Myocyte (in vitro differentiated cells): Measurements from ENCODE around the gene PCGF1. TPM values are rescaled to one million over a fixed set of nuclear protein-coding genes. Genes with fewer than 3 reads are reported as not detected.

Source experiments
- DNase-seq: peaks from one replicate; pipeline ENCODE4 v3.0.0-alpha.2; 2012; ENCODE audit warnings: low read depth
- polyA plus RNA-seq: library from polyadenylated mRNA; unstranded; fragments of >200 nt; gene quantifications from one replicate; pipeline ENCODE4 v1.2.1, GENCODE V29; 2012; ENCODE audit warnings: missing spikeins
- total RNA-seq: library from RNA; depleted of rRNA; stranded (reverse); fragments of >200 nt; gene quantifications from 2 replicates; pipeline ENCODE4 v1.2.3, GENCODE V29; 2014

Gene PCGF1
- 31.3 and 33.9 TPM in 2 replicates for total RNA-seq
- 34.1 TPM for polyA plus RNA-seq

- DNase-seq = peak; percentile 99
Measured at GRCh38 chr2:74507145-74507925, at the start of gene PCGF1. PCGF1 (minus strand) TSS chr2:74507695; CDS start chr2:74507668, 27 bp downstream.

DNA sequence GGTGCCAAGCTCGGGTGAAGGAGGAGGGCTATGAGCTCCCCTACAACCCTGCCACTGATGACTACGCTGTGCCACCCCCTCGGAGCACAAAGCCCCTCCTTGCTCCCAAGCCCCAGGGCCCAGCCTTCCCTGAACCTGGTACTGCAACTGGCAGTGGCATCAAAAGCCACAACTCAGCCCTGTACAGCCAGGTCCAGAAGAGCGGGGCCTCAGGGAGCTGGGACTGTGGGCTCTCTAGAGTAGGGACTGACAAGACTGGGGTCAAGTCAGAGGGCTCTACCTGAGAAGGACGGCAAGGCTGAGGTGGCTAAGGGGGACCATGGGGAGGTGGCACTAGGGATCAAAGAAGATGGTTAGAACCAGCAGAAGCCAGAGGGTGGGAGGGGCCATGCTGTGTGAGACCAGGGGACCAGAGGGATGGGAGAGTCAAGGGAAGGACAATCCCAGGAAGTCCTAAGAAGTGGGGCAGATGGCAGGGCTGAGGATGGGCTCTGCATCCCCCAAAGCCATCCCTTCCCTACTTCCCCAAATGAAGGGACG, 49.4 kb upstream of the PCGF1 start:
- no peak for DNase-seq

GRCh38 chr2:74556159-74556558, 48.7 kb upstream of the PCGF1 start:
- no peak for DNase-seq

GRCh38 chr2:74555610-74556103, 48.2 kb upstream of the PCGF1 start:
- DNase-seq = no peak

- peak; percentile 49 for DNase-seq
Measured at GRCh38 chr2:74554820-74555531, 47.5 kb upstream of the PCGF1 start.

DNA sequence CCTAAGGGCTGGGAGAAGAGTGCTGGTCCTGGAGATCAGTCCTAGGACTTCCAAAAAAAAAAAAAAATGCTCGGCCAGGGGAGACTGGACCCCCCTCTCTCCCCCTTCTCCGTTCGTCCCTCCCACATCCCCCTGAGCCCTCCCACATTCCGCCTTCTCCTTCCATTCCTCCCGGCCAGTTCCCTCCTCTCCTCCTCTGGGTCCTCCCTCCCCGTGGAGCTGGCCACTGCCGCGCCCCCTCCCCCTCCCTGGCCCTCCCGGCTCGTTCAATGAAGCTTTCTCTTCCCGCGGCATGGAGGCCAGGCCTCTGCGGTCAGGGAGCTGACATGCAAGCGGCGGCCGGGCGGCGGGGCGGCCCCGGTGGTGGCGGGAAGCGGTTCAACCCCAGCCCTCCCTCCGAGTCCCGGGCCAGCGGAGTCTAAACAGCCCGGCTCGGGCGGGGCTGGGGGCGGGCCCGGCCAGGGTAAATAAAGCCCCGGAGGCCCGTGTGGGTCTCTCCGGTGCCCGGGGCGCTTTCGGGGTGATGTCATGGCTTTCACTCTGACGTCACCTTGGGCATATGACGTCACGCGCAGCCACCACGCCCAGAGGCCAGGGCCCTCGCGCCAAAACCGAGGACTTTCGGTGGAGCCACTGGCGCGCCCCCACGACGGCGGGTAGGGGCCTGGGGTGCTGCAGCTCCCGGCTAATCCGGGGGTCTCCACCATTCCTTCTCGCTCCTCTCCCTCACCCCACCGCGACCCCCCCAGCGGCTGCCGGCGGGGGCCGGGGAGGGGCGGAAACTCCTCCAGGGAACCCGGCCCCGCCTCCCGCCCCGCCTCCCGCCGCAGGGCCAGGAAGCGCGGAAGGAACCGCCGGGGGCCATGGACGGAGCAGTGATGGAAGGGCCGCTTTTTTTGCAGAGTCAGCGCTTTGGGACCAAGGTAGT, 46.7 kb upstream of the PCGF1 start, which contains the start of the genes DOK1 and LOXL3:
Gene DOK1 (plus strand): TSS at position 829 of the 928 bp plus-strand sequence. CDS start 35 bp downstream, at position 864.
Gene LOXL3 (minus strand): TSS at position 51 of the 928 bp plus-strand sequence. CDS start 1,308 bp downstream, outside the sequence.
- peak; percentile 88 for DNase-seq

DNA sequence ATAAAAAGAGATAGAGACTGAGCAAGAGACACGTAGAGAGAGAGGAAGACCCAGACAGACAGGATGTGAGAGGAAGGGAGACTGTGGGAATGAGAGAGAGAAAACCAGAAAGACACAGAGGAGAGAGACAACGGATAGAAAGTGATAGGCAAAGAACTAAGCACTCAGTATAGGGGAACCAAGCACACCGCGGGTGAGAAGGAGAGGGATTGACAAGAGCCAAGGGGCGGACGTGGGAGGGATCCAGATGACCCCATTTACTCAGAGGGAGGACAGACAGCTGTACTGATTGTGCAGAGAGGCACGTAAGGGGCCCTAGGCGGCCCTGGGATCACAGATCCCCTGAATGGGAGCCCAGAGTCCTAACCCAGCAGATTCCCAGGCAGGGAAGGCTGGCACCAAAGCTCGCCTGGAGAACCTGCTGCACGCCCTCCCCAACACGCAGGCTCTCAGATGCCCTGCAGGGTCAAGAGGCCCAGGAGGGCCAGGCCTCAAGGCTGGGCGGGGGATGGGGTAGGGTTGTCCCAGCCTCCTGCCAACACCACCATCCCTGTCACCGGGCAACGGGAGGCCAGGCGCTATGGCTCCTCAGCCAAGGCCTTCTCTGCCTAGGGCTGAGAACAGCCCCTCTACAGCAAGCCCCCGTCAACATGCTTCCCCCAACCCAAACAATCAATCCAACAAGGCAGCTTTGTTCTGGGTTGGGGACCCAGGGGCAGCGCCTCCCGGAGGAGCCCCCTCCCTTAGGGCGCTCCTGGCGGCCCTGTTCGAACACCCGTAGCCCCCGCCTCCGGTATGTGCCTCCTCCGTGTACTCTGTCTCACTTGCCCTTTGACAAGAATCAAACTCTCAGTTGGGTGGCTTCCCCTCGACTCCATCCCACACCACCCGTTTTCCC, 45.7 kb upstream of the PCGF1 start:
- peak; percentile 20 for DNase-seq

DNA sequence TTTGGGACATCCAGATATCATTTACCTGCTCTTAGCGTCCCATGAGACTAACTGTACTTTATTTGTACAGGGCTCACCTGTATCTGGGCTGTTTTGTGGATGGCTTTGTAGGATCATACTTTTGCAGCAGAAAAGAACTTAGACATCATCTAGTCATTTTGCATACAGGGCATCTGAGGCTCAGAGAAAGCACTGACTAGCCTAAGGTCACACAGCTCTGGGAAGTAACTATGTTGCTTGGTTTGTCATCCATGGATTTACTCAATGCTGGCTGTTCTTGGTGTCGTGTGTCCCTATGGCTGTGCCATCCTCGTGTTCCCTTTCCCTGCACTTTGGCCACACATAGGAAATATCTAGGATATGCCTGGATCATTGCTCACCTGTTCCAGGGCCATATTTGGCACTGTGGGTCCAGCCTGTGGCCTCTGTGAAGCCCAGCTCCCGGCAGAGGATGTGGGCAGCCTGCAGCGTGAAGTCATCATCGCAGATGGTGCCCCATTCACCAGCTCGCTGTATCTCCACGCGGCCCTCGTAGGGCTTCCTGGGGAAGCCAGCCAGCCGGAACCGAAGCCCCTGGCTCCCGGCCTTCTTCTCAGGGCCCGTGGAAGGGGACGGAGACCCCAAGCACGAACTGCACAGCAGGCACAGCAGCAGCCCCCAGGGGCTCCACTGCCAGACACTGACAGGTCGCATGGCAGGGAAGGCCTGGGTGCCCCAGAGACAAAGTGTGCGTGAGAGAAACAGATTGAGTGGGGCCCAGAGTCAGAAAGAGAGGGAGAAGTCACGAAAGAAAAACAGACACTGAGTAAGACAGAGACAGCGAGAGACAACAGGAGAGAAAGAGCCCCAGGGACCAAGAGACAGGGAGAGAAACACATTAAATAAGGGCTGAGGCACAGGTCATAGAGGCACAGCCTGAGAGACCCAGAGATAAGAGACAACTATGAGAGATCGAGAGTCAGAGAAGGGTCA, 44.7 kb upstream of the PCGF1 start:
- peak; percentile 30 for DNase-seq

GRCh38 chr2:74551530-74551929, 44.0 kb upstream of the PCGF1 start:
- peak; percentile 26 for DNase-seq

- no peak for DNase-seq
Measured at GRCh38 chr2:74550231-74550630, 42.7 kb upstream of the PCGF1 start.

DNA sequence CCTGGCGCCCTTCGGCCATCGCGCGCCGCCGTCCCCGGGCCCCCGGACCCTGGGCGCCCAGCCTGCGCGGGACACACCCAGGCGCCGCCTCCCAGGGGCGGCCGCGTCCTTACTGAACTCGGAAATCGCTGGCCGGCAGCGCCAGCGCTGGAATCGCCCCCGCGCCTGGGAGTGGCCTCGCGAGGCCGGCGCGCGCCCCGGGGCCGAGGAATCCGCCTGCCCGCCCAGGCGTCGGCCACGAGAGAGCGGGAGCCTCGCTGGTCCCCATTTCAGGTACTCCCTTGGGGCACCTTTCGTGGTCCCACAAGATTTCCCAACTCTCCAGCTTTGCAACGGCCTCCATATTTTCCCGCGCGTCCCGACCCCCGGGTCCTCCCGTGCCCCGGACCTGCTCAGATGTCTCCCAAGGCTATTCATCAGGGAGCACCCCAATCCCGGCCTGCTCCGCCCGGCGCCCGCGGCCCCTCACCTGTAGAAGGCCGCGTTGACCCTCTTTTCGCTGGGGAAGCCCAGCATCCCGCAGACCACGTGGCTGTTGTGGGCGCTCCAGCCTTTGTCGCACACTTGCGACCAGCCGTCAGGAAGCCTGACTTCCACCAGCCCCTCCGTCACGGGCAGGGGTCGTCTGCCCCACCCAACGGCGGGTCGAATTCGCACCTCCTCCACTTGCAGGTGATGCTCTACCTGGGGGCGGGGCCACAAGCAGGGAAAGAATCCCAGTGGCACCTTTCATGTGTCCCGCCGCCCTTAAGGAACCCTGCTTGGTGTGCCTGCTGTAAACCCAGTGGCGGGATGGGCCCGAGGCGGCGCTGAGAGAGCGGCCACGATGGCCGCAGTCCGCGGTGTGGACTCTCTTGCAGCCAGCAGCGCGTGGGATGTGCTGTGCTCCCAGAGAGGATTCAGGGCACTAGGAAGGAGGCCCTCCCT, 41.7 kb upstream of the PCGF1 start:
- peak; percentile 59 for DNase-seq

GRCh38 chr2:74548285-74548899, 40.9 kb upstream of the PCGF1 start:
- no peak for DNase-seq

GRCh38 chr2:74546004-74546403, 38.5 kb upstream of the PCGF1 start:
- DNase-seq = no peak

- no peak for DNase-seq
Measured at GRCh38 chr2:74544634-74545033, 37.1 kb upstream of the PCGF1 start.

GRCh38 chr2:74542978-74543377, 35.5 kb upstream of the PCGF1 start:
- DNase-seq = no peak

DNA sequence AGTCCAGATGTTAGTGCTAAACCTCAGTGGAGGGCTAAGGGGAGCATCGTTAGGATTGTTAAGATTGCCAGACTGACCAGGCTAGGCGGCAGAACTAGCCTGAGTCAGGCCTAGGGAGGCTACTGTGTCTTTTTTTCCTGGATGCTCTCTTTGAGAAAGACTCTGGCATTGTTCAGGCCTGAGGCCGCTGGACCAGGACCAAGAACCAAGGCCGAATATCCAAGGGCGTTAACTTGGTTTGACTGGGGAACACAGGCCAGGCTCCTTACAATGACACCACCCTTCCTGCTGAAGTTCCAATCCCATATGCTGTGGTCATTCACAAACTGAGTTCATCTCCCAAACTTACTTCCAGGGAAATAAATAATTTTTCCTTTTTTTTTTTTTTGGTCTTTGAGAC, 32.8 kb upstream of the PCGF1 start:
- no peak for DNase-seq

DNA sequence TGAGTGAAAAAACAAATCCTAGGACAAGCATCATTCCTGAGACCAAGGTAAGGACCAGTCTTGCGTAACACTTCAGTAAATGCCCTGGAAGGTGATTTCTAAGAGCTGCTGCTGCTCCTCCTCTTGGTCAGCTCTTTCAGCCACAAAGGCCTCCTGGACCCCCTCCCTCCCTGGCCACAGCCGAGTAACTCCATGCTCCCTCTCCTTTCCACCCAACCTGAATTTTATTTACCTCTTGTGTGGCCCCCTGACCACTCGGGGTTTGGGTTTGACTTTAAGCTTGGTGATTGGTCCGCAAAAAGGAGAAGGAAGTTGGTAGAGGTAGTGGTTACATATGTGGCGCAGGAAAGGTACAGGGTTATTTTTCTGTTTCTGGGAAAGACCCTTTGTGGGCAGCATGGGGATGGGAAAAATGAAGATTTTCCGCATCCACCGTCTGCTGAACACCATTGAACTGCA, 31.4 kb upstream of the PCGF1 start:
- DNase-seq = no peak
